Kidney tubule cell (primary cell): ENCODE data around the gene GNA15.

Experiments used
- DNase-seq: peaks from one replicate; pipeline ENCODE4 v3.0.0-alpha.2; 2018; ENCODE audit warnings: low spot score

The GNA15 gene

GRCh38 chr19:3175781-3176714, 40.2 kb downstream of the GNA15 start:
- DNase-seq, result peak; percentile 85

GRCh38 chr19:3176715-3177501, 41.1 kb downstream of the GNA15 start:
- DNase-seq, result peak; percentile 83

GRCh38 chr19:3178377-3178972, 42.6 kb downstream of the GNA15 start, which contains the start of gene S1PR4:
TSS of gene S1PR4 (plus strand) at chr19:3178769. CDS start at chr19:3178793, 24 bp downstream.
- DNase-seq, result no peak

GRCh38 chr19:3178973-3179738, 43.3 kb downstream of the GNA15 start:
- DNase-seq, result no peak

- no peak for DNase-seq
Observed at GRCh38 chr19:3179739-3180293, 44.0 kb downstream of the GNA15 start.

- no peak for DNase-seq
Observed at GRCh38 chr19:3183721-3184641, 48.1 kb downstream of the GNA15 start.

GRCh38 chr19:3184847-3185460, 49.1 kb downstream of the GNA15 start:
- no peak for DNase-seq

- DNase-seq, result peak; percentile 94
Observed at GRCh38 chr19:3185461-3186159, 49.8 kb downstream of the GNA15 start, which contains the start of gene NCLN. TSS of gene NCLN (plus strand) at chr19:3185930. CDS start at chr19:3186031, 101 bp downstream.

- peak; percentile 6 for DNase-seq
Observed at GRCh38 chr19:3186160-3186688, 50.4 kb downstream of the GNA15 start.

GRCh38 chr19:3186891-3187661, 51.2 kb downstream of the GNA15 start:
- DNase-seq, result no peak

GRCh38 chr19:3187662-3188511, 52.1 kb downstream of the GNA15 start:
- DNase-seq, result no peak

GRCh38 chr19:3188627-3189596, 53.1 kb downstream of the GNA15 start:
- DNase-seq, result no peak

GRCh38 chr19:3189702-3190469, 54.1 kb downstream of the GNA15 start:
- DNase-seq, result no peak

GRCh38 chr19:3190470-3190770, 54.6 kb downstream of the GNA15 start:
- no peak for DNase-seq
